Mucosa of rectum (tissue), 2 donors: ENCODE data around the gene ZSCAN30.

Experiments used
- H3K27ac ChIP-seq, 2 donors: one replicate each; pipeline ENCODE4 v1.7.0; 2013; ENCODE audit warnings: inconsistent platforms in 2 of 2, low read depth in 2 of 2, low read length in 2 of 2
- H3K27me3 ChIP-seq, 2 donors: one replicate each; pipeline ENCODE4 v1.7.0; 2013; ENCODE audit warnings: low read length in 2 of 2; ENCODE audit not compliant: control insufficient read depth in 2 of 2, insufficient read depth in 2 of 2
- H3K36me3 ChIP-seq, 2 donors: one replicate each; pipeline ENCODE4 v1.7.0; 2013; ENCODE audit warnings: low read length in 2 of 2; ENCODE audit not compliant: control insufficient read depth in 2 of 2, insufficient read depth in 2 of 2
- H3K4me1 ChIP-seq, 2 donors: one replicate each; pipeline ENCODE4 v1.7.0; 2013; ENCODE audit warnings: low read length in 2 of 2, mild to moderate bottlenecking in 1 of 2; ENCODE audit not compliant: control insufficient read depth in 2 of 2, insufficient read depth in 2 of 2
- H3K4me3 ChIP-seq, 2 donors: one replicate each; pipeline ENCODE4 v1.7.0; 2013; ENCODE audit warnings: low read length in 2 of 2
- H3K9ac ChIP-seq, 2 donors: one replicate each; pipeline ENCODE4 v1.7.0; 2013; ENCODE audit warnings: low read length in 2 of 2, low read depth in 1 of 2, mild to moderate bottlenecking in 1 of 2
- H3K9me3 ChIP-seq, 2 donors: one replicate each; pipeline ENCODE4 v1.7.0; 2013; ENCODE audit warnings: low read length in 2 of 2; ENCODE audit not compliant: control insufficient read depth in 2 of 2
- donor health status: healthy.
- donor health status: Normal muscosa, but diverticular disease.

ZSCAN30 gene

GRCh38 chr18:35264409-35264808 is 25.6 kb downstream of the ZSCAN30 start:
- H3K27ac ChIP-seq, result no peak overlapping the region
- no peaks in the 10 kb centered on the region for H3K27me3 ChIP-seq
- no peak overlapping the region for H3K9ac ChIP-seq
- no peaks in the 10 kb centered on the region for H3K4me1 ChIP-seq
- H3K9me3 ChIP-seq, result no peaks in the 10 kb centered on the region
- peaks cover 3 to 4% of the 10 kb centered on the region in 2 donors for H3K36me3 ChIP-seq
- H3K4me3 ChIP-seq, result no peak overlapping the region

GRCh38 chr18:35256947-35257346 is 33.1 kb downstream of the ZSCAN30 start:
- H3K36me3 ChIP-seq, result peaks cover 13 to 17% of the 10 kb centered on the region in 2 donors
- no peak overlapping the region for H3K4me3 ChIP-seq
- peaks cover 2 to 7% of the 10 kb centered on the region in 2 donors for H3K9me3 ChIP-seq
- no peak overlapping the region for H3K9ac ChIP-seq
- no peaks in the 10 kb centered on the region for H3K27me3 ChIP-seq
- peaks cover 0 to 3% of the 10 kb centered on the region in 2 donors for H3K4me1 ChIP-seq
- no peak overlapping the region for H3K27ac ChIP-seq

DNA sequence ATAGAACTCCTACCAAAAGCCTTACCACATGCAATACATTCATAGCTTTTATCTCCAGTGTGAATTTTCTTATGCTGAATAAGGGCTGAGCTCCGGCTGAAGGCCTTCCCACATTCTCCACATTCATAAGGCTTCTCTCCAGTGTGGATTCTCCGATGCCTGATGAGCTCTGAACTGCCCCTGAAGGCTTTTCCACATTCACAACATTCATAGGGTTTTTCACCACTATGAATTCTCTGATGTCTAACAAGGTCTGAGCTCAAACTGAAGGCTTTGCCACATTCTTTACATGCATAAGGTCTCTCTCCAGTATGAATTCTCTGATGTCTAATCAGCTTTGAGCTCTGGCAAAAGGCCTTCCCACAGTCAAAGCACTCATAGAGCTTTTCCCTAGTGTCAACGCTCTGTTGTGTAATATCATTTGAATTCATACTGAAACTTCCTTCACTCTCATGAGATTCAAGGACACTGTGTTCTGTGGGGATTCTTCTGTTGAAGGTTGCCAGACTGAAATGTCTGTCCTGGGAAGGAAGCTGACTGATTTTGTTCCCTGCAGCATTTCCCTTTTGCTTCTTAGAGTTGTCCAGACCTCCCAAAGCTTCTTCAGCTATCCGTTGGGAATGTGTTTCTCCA is 36.3 kb downstream of the ZSCAN30 start:
- Histone ChIP-seq H3K36me3 (peaks cover 18 to 38% of the 10 kb centered on the region in 2 donors), H3K9ac (no peak overlapping the region), H3K4me3 (no peak overlapping the region), H3K27ac (no peak overlapping the region), H3K9me3 (peaks cover 2 to 7% of the 10 kb centered on the region in 2 donors), H3K27me3 (no peaks in the 10 kb centered on the region), H3K4me1 (no peaks in the 10 kb centered on the region)

DNA sequence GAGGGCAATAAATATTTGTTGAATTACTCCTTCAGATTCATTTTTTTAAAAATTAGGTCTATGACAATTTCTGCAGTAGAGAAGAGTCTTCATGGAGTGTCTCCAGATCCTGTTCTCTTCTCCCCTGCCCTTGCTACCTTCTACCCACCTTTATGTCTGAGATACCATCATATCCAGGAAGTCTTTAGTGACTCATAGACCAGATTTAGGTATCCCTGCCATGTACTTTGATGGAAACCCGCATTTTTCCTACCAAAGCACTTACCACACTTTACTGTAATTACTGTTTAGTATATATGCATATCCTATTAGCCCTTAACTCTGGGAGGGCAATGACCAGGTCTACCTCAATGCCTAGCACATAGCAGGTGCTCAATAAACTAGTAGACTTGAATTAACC is 37.6 kb downstream of the ZSCAN30 start:
- Histone ChIP-seq H3K4me3 (no peak overlapping the region), H3K27me3 (no peaks in the 10 kb centered on the region), H3K36me3 (peaks cover 25 to 44% of the 10 kb centered on the region in 2 donors), H3K9ac (no peak overlapping the region), H3K4me1 (no peaks in the 10 kb centered on the region), H3K27ac (no peak overlapping the region), H3K9me3 (peaks cover 2 to 7% of the 10 kb centered on the region in 2 donors)

DNA sequence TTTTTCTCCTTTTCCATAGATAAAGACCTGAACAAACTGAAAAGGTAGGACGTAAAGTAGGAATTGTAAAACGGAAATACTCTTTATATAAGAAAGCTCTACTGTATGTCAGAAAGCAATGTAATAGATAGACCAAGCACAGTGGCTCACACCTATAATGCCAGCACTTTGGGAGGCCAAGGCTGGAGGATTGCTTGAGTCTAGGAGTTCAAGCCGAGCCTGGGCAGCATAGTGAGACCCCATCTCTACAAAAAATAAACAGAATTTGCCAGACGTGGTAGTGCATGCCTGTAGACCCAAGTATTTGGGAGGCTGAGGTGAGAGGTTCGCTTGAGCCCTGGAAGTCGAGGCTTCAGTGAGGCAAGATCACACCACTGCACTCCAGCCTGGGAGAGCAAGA is 41.6 kb downstream of the ZSCAN30 start:
- Histone ChIP-seq H3K27ac (no peak overlapping the region), H3K9me3 (peaks cover 2 to 3% of the 10 kb centered on the region in 2 donors), H3K36me3 (peaks cover 46 to 72% of the 10 kb centered on the region in 2 donors), H3K4me3 (no peak overlapping the region), H3K4me1 (no peaks in the 10 kb centered on the region), H3K9ac (no peak overlapping the region), H3K27me3 (no peaks in the 10 kb centered on the region)

- Histone ChIP-seq H3K9ac (no peak overlapping the region), H3K4me3 (no peak overlapping the region), H3K9me3 (no peaks in the 10 kb centered on the region), H3K27me3 (no peaks in the 10 kb centered on the region), H3K4me1 (no peaks in the 10 kb centered on the region), H3K36me3 (peaks cover 50 to 73% of the 10 kb centered on the region in 2 donors), H3K27ac (no peak overlapping the region)
Observed at GRCh38 chr18:35247412-35248249, 42.4 kb downstream of the ZSCAN30 start.

DNA sequence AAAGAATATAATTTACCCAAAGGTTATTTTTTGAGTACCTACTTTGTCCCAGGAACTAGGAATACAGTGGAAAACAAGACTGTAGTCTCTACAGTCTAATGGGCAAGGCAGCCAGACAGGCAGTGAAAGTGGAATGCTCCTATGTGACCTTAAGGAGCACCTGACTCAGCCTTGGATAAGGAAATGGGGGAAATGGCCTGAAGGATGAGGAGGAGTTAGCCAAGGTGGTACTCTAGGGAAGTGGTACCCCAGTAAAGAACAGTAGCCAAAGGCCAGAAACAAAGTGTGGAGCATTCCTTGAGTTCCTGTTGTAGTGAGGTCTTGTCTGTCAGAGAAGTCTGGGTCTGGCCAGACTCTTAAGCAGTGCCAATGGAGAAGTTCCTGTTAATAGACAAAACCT is 43.2 kb downstream of the ZSCAN30 start:
- no peaks in the 10 kb centered on the region for H3K9me3 ChIP-seq
- H3K36me3 ChIP-seq, result peaks cover 50 to 76% of the 10 kb centered on the region in 2 donors
- no peak overlapping the region for H3K27ac ChIP-seq
- no peak overlapping the region for H3K9ac ChIP-seq
- no peaks in the 10 kb centered on the region for H3K27me3 ChIP-seq
- no peak overlapping the region for H3K4me3 ChIP-seq
- H3K4me1 ChIP-seq, result peaks cover 0 to 2% of the 10 kb centered on the region in 2 donors

- Histone ChIP-seq H3K36me3 (peaks cover 50 to 69% of the 10 kb centered on the region in 2 donors), H3K27ac (no peak overlapping the region), H3K4me1 (peaks cover 0 to 6% of the 10 kb centered on the region in 2 donors), H3K9ac (no peak overlapping the region), H3K9me3 (no peaks in the 10 kb centered on the region), H3K27me3 (no peaks in the 10 kb centered on the region), H3K4me3 (no peak overlapping the region)
Observed at GRCh38 chr18:35245719-35246317, 44.2 kb downstream of the ZSCAN30 start.

DNA sequence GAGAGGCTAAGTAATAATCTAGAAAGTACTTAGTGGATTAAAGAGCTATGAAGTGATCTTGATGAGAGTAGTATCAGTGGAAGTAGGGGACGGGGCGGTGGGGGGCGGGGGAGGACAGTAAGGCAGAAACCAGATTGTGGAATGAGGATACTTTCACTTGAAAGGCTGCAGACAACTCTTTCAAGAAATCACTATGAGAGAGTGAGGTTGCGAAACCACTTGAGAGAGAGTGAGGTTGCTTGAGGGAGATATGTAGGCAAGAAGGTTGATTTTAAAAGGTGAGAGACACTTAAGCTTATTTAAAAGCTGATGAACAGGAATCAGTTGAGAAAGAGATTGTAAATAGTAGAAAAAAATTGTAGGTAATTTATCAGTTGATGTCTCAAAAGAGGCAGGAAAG is 45.4 kb downstream of the ZSCAN30 start:
- no peaks in the 10 kb centered on the region for H3K9me3 ChIP-seq
- no peak overlapping the region for H3K9ac ChIP-seq
- no peak overlapping the region for H3K27ac ChIP-seq
- H3K4me1 ChIP-seq, result peaks cover 2 to 9% of the 10 kb centered on the region in 2 donors
- no peaks in the 10 kb centered on the region for H3K27me3 ChIP-seq
- H3K4me3 ChIP-seq, result no peak overlapping the region
- peaks cover 47 to 60% of the 10 kb centered on the region in 2 donors for H3K36me3 ChIP-seq

- Histone ChIP-seq H3K4me1 (peaks cover 2 to 9% of the 10 kb centered on the region in 2 donors), H3K4me3 (no peak overlapping the region), H3K9me3 (no peaks in the 10 kb centered on the region), H3K9ac (no peak overlapping the region), H3K36me3 (peaks cover 38 to 50% of the 10 kb centered on the region in 2 donors), H3K27ac (no peak overlapping the region), H3K27me3 (no peaks in the 10 kb centered on the region)
Observed at GRCh38 chr18:35242426-35242825, 47.6 kb downstream of the ZSCAN30 start.
